B cell (primary cell): Measurements from ENCODE around the gene NTRK3. TPM values are rescaled to one million over a fixed set of nuclear protein-coding genes. Genes with fewer than 3 reads are reported as not detected.

Experiments
- ATAC-seq: fragments of 200-7000 bp; cut with Tn5 transposase; one replicate; pipeline ENCODE4 v1.10.0; 2021; ENCODE audit warnings: low read depth, mild to moderate bottlenecking, moderate number of reproducible peaks, moderate library complexity
- CTCF ChIA-PET: fragments of 350-600 bp; sonication (Branson Sonifier 250); formaldehyde crosslinking; loops from one replicate; lab custom pipeline; 2021; ENCODE audit warnings: antibody characterized with exemption, inconsistent platforms; lab: Charles Lee
- POLR2A ChIA-PET: fragments of 350-600 bp; sonication (Branson Sonifier 250); formaldehyde crosslinking; loops from one replicate; lab custom pipeline; 2021; ENCODE audit warnings: antibody characterized with exemption; lab: Charles Lee
- DNase-seq: peaks from one replicate; pipeline ENCODE4 v3.0.0; 2013
- H2AFZ ChIP-seq: 2 replicates; pipeline ENCODE4 v1.6.1; 2012; ENCODE audit warnings: mild to moderate bottlenecking, low read depth, low read length; ENCODE audit not compliant: insufficient read depth, poor library complexity, severe bottlenecking
- H3K27ac ChIP-seq, 2 donors: 1 replicate in 1 of 2; 2 replicates in 1 of 2; pipeline ENCODE4 v1.5.1; 2012 to 2013; ENCODE audit warnings: low read length in 2 of 2, mild to moderate bottlenecking in 2 of 2, moderate library complexity in 1 of 2
- H3K27me3 ChIP-seq, 4 experiments: fragments of 200-600 bp in 1 of 4; sonication (generic) in 1 of 4; replicated peaks in 1 of 4; 1 replicate in 2 of 4; 2 replicates in 2 of 4; pipeline versions ENCODE4 v1.6.1 to v1.7.0; 2013 to 2016; ENCODE audit warnings: low read length in 3 of 4, mild to moderate bottlenecking in 2 of 4, mixed read lengths in 1 of 4, moderate library complexity in 1 of 4; ENCODE audit not compliant: insufficient read depth in 4 of 4, control insufficient read depth in 3 of 4; ENCODE audit errors: control extremely low read depth in 1 of 4
- H3K36me3 ChIP-seq, 2 experiments: replicated peaks in 1 of 2; 1 replicate in 1 of 2; 2 replicates in 1 of 2; pipeline versions ENCODE4 v1.6.1 to v1.7.1; 2013; ENCODE audit warnings: low read length in 1 of 2; ENCODE audit not compliant: insufficient read depth in 2 of 2, control insufficient read depth in 1 of 2; ENCODE audit errors: control extremely low read depth in 1 of 2, extremely low read depth in 1 of 2
- H3K4me1 ChIP-seq, 2 donors: fragments of 200-600 bp in 1 of 2; sonication (generic) in 1 of 2; 1 replicate in 1 of 2; 2 replicates in 1 of 2; pipeline versions ENCODE4 v1.5.1 to v1.6.1; 2013 to 2017; ENCODE audit warnings: low read length in 2 of 2; ENCODE audit not compliant: control insufficient read depth in 2 of 2, insufficient read depth in 2 of 2
- H3K4me2 ChIP-seq: replicated peaks from 2 replicates; pipeline ENCODE3; 2012; ENCODE audit warnings: mild to moderate bottlenecking, low read depth, low read length; ENCODE audit not compliant: poor library complexity, severe bottlenecking
- H3K4me3 ChIP-seq, 5 experiments: fragments of 200-600 bp in 1 of 5; sonication (generic) in 1 of 5; 1 replicate in 3 of 5; 2 replicates in 2 of 5; pipeline versions ENCODE4 v1.5.1 to v1.7.0; 2011 to 2016; ENCODE audit warnings: low read length in 4 of 5, mild to moderate bottlenecking in 4 of 5, low read depth in 2 of 5, control low read depth in 1 of 5, moderate library complexity in 1 of 5; ENCODE audit not compliant: insufficient read depth in 1 of 5; ENCODE audit errors: control extremely low read depth in 1 of 5, extremely low read depth in 1 of 5
- H3K79me2 ChIP-seq: fragments of 200-600 bp; sonication (generic); one replicate; pipeline ENCODE4 v1.6.0; 2016; ENCODE audit warnings: low read length; ENCODE audit not compliant: control insufficient read depth, insufficient read depth
- H3K9ac ChIP-seq: fragments of 200-600 bp; sonication (generic); 2 replicates; pipeline ENCODE4 v1.6.1; 2017; ENCODE audit warnings: mild to moderate bottlenecking, low read length, moderate library complexity
- H3K9me3 ChIP-seq, 3 donors: one replicate each; pipeline versions ENCODE4 v1.6.1 to v1.7.1; 2013; ENCODE audit warnings: low read length in 2 of 3; ENCODE audit not compliant: control insufficient read depth in 2 of 3, insufficient read depth in 1 of 3; ENCODE audit errors: control extremely low read depth in 1 of 3
- H4K20me1 ChIP-seq: 2 replicates; pipeline ENCODE4 v1.6.0; 2012; ENCODE audit warnings: mild to moderate bottlenecking, low read length; ENCODE audit not compliant: insufficient read depth, control insufficient read depth, poor library complexity, severe bottlenecking
- H3K27ac Mint-ChIP-seq: one replicate; pipeline ENCODE4 v1.8.0; 2021; ENCODE audit warnings: mixed read lengths
- H3K27me3 Mint-ChIP-seq: one replicate; pipeline ENCODE4 v1.8.0; 2021; ENCODE audit warnings: mixed read lengths
- H3K4me1 Mint-ChIP-seq: one replicate; pipeline ENCODE4 v1.8.0; 2021; ENCODE audit warnings: mixed read lengths
- H3K4me3 Mint-ChIP-seq: one replicate; pipeline ENCODE4 v1.8.0; 2021; ENCODE audit warnings: mixed read lengths
- H3K9me3 Mint-ChIP-seq: one replicate; pipeline ENCODE4 v1.8.0; 2022; ENCODE audit warnings: mixed read lengths; ENCODE audit not compliant: insufficient read depth
- CTCF ChIP-seq: fragments of 200-600 bp; IDR thresholded peaks from one replicate; pipeline ENCODE4 v1.8.0; 2022; ENCODE audit warnings: antibody characterized with exemption, mild to moderate bottlenecking
- EZH2 ChIP-seq: IDR thresholded peaks from 2 replicates; pipeline ENCODE4 v1.6.1; 2012; ENCODE audit warnings: borderline replicate concordance, low read depth, mild to moderate bottlenecking, moderate library complexity, low read length; ENCODE audit not compliant: insufficient read depth, poor library complexity, severe bottlenecking
- WGBS: methylation state at CpG from one replicate; pipeline ENCODE4 v1.1.5; 2013; ENCODE audit warnings: missing lambda C conversion rate; ENCODE audit not compliant: insufficient coverage; 5-methylcytosine and 5-hydroxymethylcytosine counted together
- intact Hi-C: fragments of 100-400 bp; cut with micrococcal nuclease; formaldehyde crosslinking; loops from one replicate; pipeline ENCODE4 v1.10.0; 2022
- polyA plus RNA-seq: library from polyadenylated mRNA; depleted of rRNA; stranded (reverse); fragments of >200 nt; gene quantifications from 2 replicates; pipeline ENCODE4 v1.2.3, GENCODE V29; 2012
- total RNA-seq, 2 donors: library from RNA; stranded (reverse); fragments of 120-200 nt in 1 of 2; gene quantifications; 1 replicate in 1 of 2; 2 replicates in 1 of 2; pipeline versions ENCODE4 v1.2.3 to v1.2.4, GENCODE V29; 2013 to 2022

The NTRK3 gene
- total and polyA plus RNA-seq, 2 donors (not counting 1 experiment from before 2014, with no cell fraction given): not detected

GRCh38 chr15:87955284-87955909 is 301.1 kb downstream of the NTRK3 start:
- ChIA-PET CTCF (no interaction called here), POLR2A (no interaction called here)
- intact Hi-C loops: no loop called here
- Histone ChIP-seq H3K9me3 (peaks cover 0 to 10% (median 0%) of the 10 kb centered on the region in 3 donors), H3K27me3 (no peaks in the 10 kb centered on the region), H3K4me2 (no peak overlapping the region), H3K4me3 (no peak overlapping the region), H4K20me1 (no peaks in the 10 kb centered on the region), H2AFZ (no peak overlapping the region), H3K4me1 (no peaks in the 10 kb centered on the region), H3K36me3 (no peaks in the 10 kb centered on the region), H3K9ac (no peak overlapping the region), H3K79me2 (no peaks in the 10 kb centered on the region), H3K27ac (no peak overlapping the region)
- Mint-ChIP-seq H3K4me1 (no peaks in the 10 kb centered on the region), H3K27ac (no peak overlapping the region), H3K9me3 (no peaks in the 10 kb centered on the region), H3K4me3 (no peak overlapping the region), H3K27me3 (no peaks in the 10 kb centered on the region)
- WGBS: 84% methylated on average over 9 of the region's 10 CpGs
- ATAC-seq (no peak), DNase-seq (no peak)
- TF ChIP-seq CTCF (no peak), EZH2 (no peak)

- Mint-ChIP-seq H3K27ac (no peak overlapping the region), H3K4me3 (no peak overlapping the region), H3K4me1 (no peaks in the 10 kb centered on the region), H3K9me3 (no peaks in the 10 kb centered on the region), H3K27me3 (no peaks in the 10 kb centered on the region)
- Histone ChIP-seq H3K4me1 (no peaks in the 10 kb centered on the region), H3K9ac (no peak overlapping the region), H4K20me1 (no peaks in the 10 kb centered on the region), H3K27ac (no peak overlapping the region), H3K4me3 (no peak overlapping the region), H3K36me3 (no peaks in the 10 kb centered on the region), H2AFZ (no peak overlapping the region), H3K4me2 (no peak overlapping the region), H3K9me3 (peaks cover 0 to 10% (median 0%) of the 10 kb centered on the region in 3 donors), H3K27me3 (no peaks in the 10 kb centered on the region), H3K79me2 (no peaks in the 10 kb centered on the region)
- DNase-seq (no peak), ATAC-seq (no peak)
- TF ChIP-seq EZH2 (no peak), CTCF (no peak)
- ChIA-PET CTCF (no interaction called here), POLR2A (no interaction called here)
- WGBS: 100% methylated on average over 1 of the region's 2 CpGs
- intact Hi-C loops: no loop called here
Observed at GRCh38 chr15:87954793-87955192, 301.7 kb downstream of the NTRK3 start.
